ENCODE measurements around the gene MITF. TPM values are rescaled to one million over a fixed set of nuclear protein-coding genes. Genes with fewer than 3 reads are reported as not detected.

Gene MITF
- total RNA-seq, 2 experiments from 2014 or later: not detected

GRCh38 chr3:69970827-69971226, 231.6 kb downstream of the MITF start:
- H3K9me3 Mint-ChIP-seq (ENCODE audit: low read depth): no peaks in the 10 kb centered on the region
- CTCF ChIA-PET: no interaction called here
- no peak for ATAC-seq

GRCh38 chr3:69972672-69973071, 233.4 kb downstream of the MITF start:
- CTCF ChIA-PET: no interaction called here
- H3K9me3 Mint-ChIP-seq (ENCODE audit: low read depth): peaks cover 3% of the 10 kb centered on the region
- H3K4me3 Mint-ChIP-seq: no peak overlapping the region
- ATAC-seq (no peak), DNase-seq (no peak)
- no peaks in the 10 kb centered on the region for H3K4me1 Mint-ChIP-seq
- no peak overlapping the region for H3K27ac Mint-ChIP-seq
- no peaks in the 10 kb centered on the region for H3K36me3 Mint-ChIP-seq
- H3K27me3 Mint-ChIP-seq: no peaks in the 10 kb centered on the region

More at GRCh38 chr3:69970827-69971226, 231.6 kb downstream of the MITF start:
- DNase-seq: no peak
- no peaks in the 10 kb centered on the region for H3K27me3 Mint-ChIP-seq
- H3K4me1 Mint-ChIP-seq: no peaks in the 10 kb centered on the region
- H3K4me3 Mint-ChIP-seq: no peak overlapping the region
- no peak overlapping the region for H3K27ac Mint-ChIP-seq
- no peaks in the 10 kb centered on the region for H3K36me3 Mint-ChIP-seq

- H3K27me3 Mint-ChIP-seq: no peaks in the 10 kb centered on the region
- peaks cover 5% of the 10 kb centered on the region for H3K9me3 Mint-ChIP-seq (ENCODE audit: low read depth)
- H3K4me3 Mint-ChIP-seq: no peak overlapping the region
- no peaks in the 10 kb centered on the region for H3K4me1 Mint-ChIP-seq
- H3K36me3 Mint-ChIP-seq: no peaks in the 10 kb centered on the region
- CTCF ChIA-PET: no interaction called here
- ATAC-seq: no peak
- no peak for DNase-seq
- H3K27ac Mint-ChIP-seq: no peak overlapping the region
Measured at GRCh38 chr3:69976021-69976420, 236.8 kb downstream of the MITF start.

- H3K27me3 Mint-ChIP-seq: no peaks in the 10 kb centered on the region
- CTCF ChIA-PET: no interaction called here
- no peaks in the 10 kb centered on the region for H3K36me3 Mint-ChIP-seq
- no peak overlapping the region for H3K27ac Mint-ChIP-seq
- no peak overlapping the region for H3K4me3 Mint-ChIP-seq
- DNase-seq: no peak
- H3K4me1 Mint-ChIP-seq: no peaks in the 10 kb centered on the region
- peaks cover 2% of the 10 kb centered on the region for H3K9me3 Mint-ChIP-seq (ENCODE audit: low read depth)
- no peak for ATAC-seq
Measured at GRCh38 chr3:69983546-69984265, 244.4 kb downstream of the MITF start.

- Mint-ChIP-seq H3K27ac (no peak overlapping the region), H3K27me3 (no peaks in the 10 kb centered on the region)
Measured at GRCh38 chr3:69985266-69985665, 246.0 kb downstream of the MITF start.

GRCh38 chr3:69986419-69986818, 247.2 kb downstream of the MITF start:
- ATAC-seq (no peak), DNase-seq (no peak)
- H3K9me3 Mint-ChIP-seq (ENCODE audit: low read depth): no peaks in the 10 kb centered on the region
- no peak overlapping the region for H3K4me3 Mint-ChIP-seq
- H3K4me1 Mint-ChIP-seq: no peaks in the 10 kb centered on the region
- no peak overlapping the region for H3K27ac Mint-ChIP-seq
- no peaks in the 10 kb centered on the region for H3K36me3 Mint-ChIP-seq
- no peaks in the 10 kb centered on the region for H3K27me3 Mint-ChIP-seq
- CTCF ChIA-PET: no interaction called here

More at GRCh38 chr3:69985266-69985665, 246.0 kb downstream of the MITF start:
- Mint-ChIP-seq H3K4me3 (no peak overlapping the region), H3K4me1 (no peaks in the 10 kb centered on the region), H3K9me3 (ENCODE audit: low read depth) (no peaks in the 10 kb centered on the region), H3K36me3 (no peaks in the 10 kb centered on the region)
- no peak for ATAC-seq
- CTCF ChIA-PET: no interaction called here
- DNase-seq: no peak

GRCh38 chr3:69987833-69988232, 248.6 kb downstream of the MITF start:
- CTCF ChIA-PET: no interaction called here
- H3K27me3 Mint-ChIP-seq: no peaks in the 10 kb centered on the region
- H3K9me3 Mint-ChIP-seq (ENCODE audit: low read depth): no peaks in the 10 kb centered on the region
- H3K4me1 Mint-ChIP-seq: no peaks in the 10 kb centered on the region
- ATAC-seq (no peak), DNase-seq (no peak)
- H3K4me3 Mint-ChIP-seq: no peak overlapping the region
- no peak overlapping the region for H3K27ac Mint-ChIP-seq
- no peaks in the 10 kb centered on the region for H3K36me3 Mint-ChIP-seq

- Mint-ChIP-seq H3K27ac (no peak overlapping the region), H3K36me3 (no peaks in the 10 kb centered on the region), H3K9me3 (ENCODE audit: low read depth) (no peaks in the 10 kb centered on the region), H3K4me1 (no peaks in the 10 kb centered on the region), H3K27me3 (no peaks in the 10 kb centered on the region), H3K4me3 (no peak overlapping the region)
- no peak for ATAC-seq
- CTCF ChIA-PET: no interaction called here
- no peak for DNase-seq
Measured at GRCh38 chr3:69993757-69994156, 254.5 kb downstream of the MITF start.

GRCh38 chr3:69994919-69995318, 255.7 kb downstream of the MITF start:
- Mint-ChIP-seq H3K4me1 (no peaks in the 10 kb centered on the region), H3K9me3 (ENCODE audit: low read depth) (no peaks in the 10 kb centered on the region), H3K36me3 (no peaks in the 10 kb centered on the region), H3K27ac (no peak overlapping the region), H3K27me3 (no peaks in the 10 kb centered on the region), H3K4me3 (no peak overlapping the region)
- no peak for DNase-seq
- no peak for ATAC-seq
- CTCF ChIA-PET: no interaction called here

- no peak for ATAC-seq
- H3K4me3 Mint-ChIP-seq: no peak overlapping the region
- no peak overlapping the region for H3K27ac Mint-ChIP-seq
- CTCF ChIA-PET: no interaction called here
- no peaks in the 10 kb centered on the region for H3K27me3 Mint-ChIP-seq
- no peaks in the 10 kb centered on the region for H3K36me3 Mint-ChIP-seq
- H3K4me1 Mint-ChIP-seq: no peaks in the 10 kb centered on the region
- H3K9me3 Mint-ChIP-seq (ENCODE audit: low read depth): no peaks in the 10 kb centered on the region
- DNase-seq: no peak
Measured at GRCh38 chr3:69997631-69998307, 258.5 kb downstream of the MITF start.

- H3K4me1 Mint-ChIP-seq: no peaks in the 10 kb centered on the region
- no peaks in the 10 kb centered on the region for H3K9me3 Mint-ChIP-seq (ENCODE audit: low read depth)
- ATAC-seq: no peak
- H3K27me3 Mint-ChIP-seq: no peaks in the 10 kb centered on the region
- H3K27ac Mint-ChIP-seq: no peak overlapping the region
- DNase-seq: no peak
- no peak overlapping the region for H3K4me3 Mint-ChIP-seq
- CTCF ChIA-PET: no interaction called here
- no peaks in the 10 kb centered on the region for H3K36me3 Mint-ChIP-seq
Measured at GRCh38 chr3:69998759-69999139, 259.5 kb downstream of the MITF start.

- Mint-ChIP-seq H3K4me3 (no peak within 1 kb of the TSS), H3K27me3 (no peaks in the 10 kb centered on the region), H3K27ac (no peak within 1 kb of the TSS), H3K9me3 (ENCODE audit: low read depth) (no peaks in the 10 kb centered on the region), H3K36me3 (no peaks in the 10 kb centered on the region), H3K4me1 (no peaks in the 10 kb centered on the region)
- ATAC-seq (no peak), DNase-seq (no peak)
- CTCF ChIA-PET: no interaction called here
Measured at GRCh38 chr3:69999140-70000027, 260.1 kb downstream of the MITF start, which contains the start of gene SAMMSON. SAMMSON (plus strand) TSS chr3:69999733.

GRCh38 chr3:70000028-70000410, 260.8 kb downstream of the MITF start:
- DNase-seq (no peak), ATAC-seq (no peak)
- Mint-ChIP-seq H3K4me3 (no peak overlapping the region), H3K27me3 (no peaks in the 10 kb centered on the region), H3K9me3 (ENCODE audit: low read depth) (no peaks in the 10 kb centered on the region), H3K36me3 (no peaks in the 10 kb centered on the region), H3K27ac (no peak overlapping the region), H3K4me1 (no peaks in the 10 kb centered on the region)
- CTCF ChIA-PET: no interaction called here

Measured in activated CD8-positive, alpha-beta memory T cell treated with anti-CD3 and anti-CD28 coated beads, Interleukin-2, amount 10 ng/mL, durations not matched to agents 7 days and 5 days (primary cell).